ENCODE results near the gene LHX8. TPM values are rescaled to one million over a fixed set of nuclear protein-coding genes. Genes with fewer than 3 reads are reported as not detected.

The LHX8 gene
- total and polyA plus RNA-seq, 10 of the 15 experiments (the other 5 are each of a cell fraction or from before 2014, with no cell fraction given), result not detected

- no TSS peak for BruUV-seq (replicated peaks)
- POLR2A ChIA-PET, result no interaction called here
- FAIRE-seq (no peak), DNase-seq (ENCODE audit: low read depth, low spot score) (no peak), ATAC-seq (no peak)
- Histone ChIP-seq H3K4me3 (no peak overlapping the region), H3K79me2 (ENCODE audit: control insufficient read depth, insufficient read depth, low read length) (no peaks in the 10 kb centered on the region), H3K9me3 (replicated peaks; ENCODE audit: control insufficient read depth, insufficient read depth, low read length) (no peaks in the 10 kb centered on the region; the same call in 2 of the 3 replicates), H3K27me3 (replicated peaks in 1 of 2; ENCODE audit: control insufficient read depth in 2 of 2, insufficient read depth in 2 of 2, low read length in 1 of 2) (peaks cover 14 to 44% of the 10 kb centered on the region in 2 experiments), H2AFZ (ENCODE audit: control insufficient read depth, low read depth, low read length) (no peak overlapping the region), H3K27ac (ENCODE audit: control insufficient read depth, insufficient read depth) (no peak overlapping the region), H3K9ac (ENCODE audit: control insufficient read depth, insufficient read depth, low read length) (no peak overlapping the region), H4K20me1 (ENCODE audit: control insufficient read depth, insufficient read depth) (no peaks in the 10 kb centered on the region), H3K4me2 (ENCODE audit: control insufficient read depth, insufficient read depth) (peak overlapping the region; percentile 57), H3K4me1 (ENCODE audit: control insufficient read depth, insufficient read depth, low read length) (no peaks in the 10 kb centered on the region), H3K36me3 (ENCODE audit: control insufficient read depth in 2 of 2, insufficient read depth in 2 of 2, low read length in 1 of 2) (no peaks in the 10 kb centered on the region)
- 3% methylated on average over 23 of the region's 23 CpGs for WGBS (ENCODE audit: insufficient coverage, insufficient replicate concordance, low lambda C conversion rate, missing lambda C conversion rate)
- in situ Hi-C loops (cut with MboI) (no loop called here), intact Hi-C loops (cut with micrococcal nuclease; ENCODE audit: unreplicated experiment) (no loop called here)
- SMC1A ChIA-PET (ENCODE audit: uncharacterized antibody, unreplicated experiment), result interaction anchor here (0.6 kb wide), 1 partner anchor 152 kb away, joined by 3 read pairs; no protein-coding TSS in a partner anchor
- RAD21 ChIA-PET (ENCODE audit: unreplicated experiment), result no interaction called here
- no peak for TF ChIP-seq CEBPB (IDR thresholded peaks at IDR 0.05; ENCODE audit: borderline replicate concordance in 1 of 2, low read depth in 2 of 2, low read length in 2 of 2)
- TF ChIP-seq MYC (IDR thresholded peaks at IDR 0.05; ENCODE audit: insufficient read depth, insufficient read length, insufficient replicate concordance, low read length, severe bottlenecking), result no peak
- CTCF ChIA-PET, result interaction anchor here (1.0 kb wide), 1 partner anchor 363 kb away, joined by 3 read pairs; no protein-coding TSS in a partner anchor
These were observed 1.5 kb downstream of the LHX8 start for GRCh38 chr1:75135573-75136194.

DNA sequence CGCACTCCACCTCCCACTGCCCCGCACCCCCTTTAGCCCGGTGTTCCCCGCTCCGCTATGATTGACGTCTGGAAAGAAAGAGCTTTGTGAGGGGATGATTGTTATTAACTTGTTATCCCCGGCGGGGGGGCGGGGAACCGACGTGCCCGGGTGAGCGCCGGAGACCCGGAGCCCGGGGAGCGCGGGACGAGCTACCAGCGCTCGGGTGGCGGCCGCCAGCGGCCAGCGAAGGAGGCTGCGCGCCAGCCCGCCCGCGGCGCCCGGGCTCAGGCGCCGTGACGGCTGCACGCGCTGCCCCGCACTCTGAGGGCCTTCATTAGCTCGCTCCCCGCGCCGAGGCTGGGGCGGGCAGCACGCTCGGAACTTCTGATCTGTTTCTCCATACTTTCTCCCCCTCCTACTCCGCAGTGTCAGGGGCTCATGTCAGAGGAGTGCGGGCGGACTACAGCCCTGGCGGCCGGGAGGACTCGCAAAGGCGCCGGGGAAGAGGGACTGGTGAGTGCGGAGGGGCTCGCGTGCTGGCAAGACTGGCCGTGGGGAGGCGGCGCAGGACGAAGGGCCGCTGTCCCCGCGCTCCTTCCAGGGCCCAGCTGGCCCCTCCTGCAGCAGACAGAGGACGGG lies 2.1 kb downstream of the LHX8 start:
- POLR2A ChIA-PET, result no interaction called here
- H3K4me2 ChIP-seq (ENCODE audit: control insufficient read depth, insufficient read depth), result no peak overlapping the region
- no peaks in the 10 kb centered on the region; the same call in 2 of the 3 replicates for H3K9me3 ChIP-seq (replicated peaks; ENCODE audit: control insufficient read depth, insufficient read depth, low read length)
- FAIRE-seq, result no peak
- no TSS peak for BruUV-seq (replicated peaks)
- no peak overlapping the region for H3K4me3 ChIP-seq
- ATAC-seq, result no peak
- RAD21 ChIA-PET (ENCODE audit: unreplicated experiment), result no interaction called here
- 4% methylated on average over 48 of the region's 64 CpGs for WGBS (ENCODE audit: insufficient coverage, insufficient replicate concordance, low lambda C conversion rate, missing lambda C conversion rate)
- no peaks in the 10 kb centered on the region for H3K4me1 ChIP-seq (ENCODE audit: control insufficient read depth, insufficient read depth, low read length)
- in situ Hi-C loops (cut with MboI) (no loop called here), intact Hi-C loops (cut with micrococcal nuclease; ENCODE audit: unreplicated experiment) (no loop called here)
- CTCF ChIA-PET, result no interaction called here
- no peaks in the 10 kb centered on the region for H3K36me3 ChIP-seq (ENCODE audit: control insufficient read depth in 2 of 2, insufficient read depth in 2 of 2, low read length in 1 of 2)
- no peak overlapping the region for H2AFZ ChIP-seq (ENCODE audit: control insufficient read depth, low read depth, low read length)
- H4K20me1 ChIP-seq (ENCODE audit: control insufficient read depth, insufficient read depth), result no peaks in the 10 kb centered on the region
- SMC1A ChIA-PET (ENCODE audit: uncharacterized antibody, unreplicated experiment), result interaction anchor here (0.6 kb wide), 1 partner anchor 151 kb away, joined by 3 read pairs; no protein-coding TSS in a partner anchor
- H3K27me3 ChIP-seq (replicated peaks in 1 of 2; ENCODE audit: control insufficient read depth in 2 of 2, insufficient read depth in 2 of 2, low read length in 1 of 2), result peaks cover 9 to 39% of the 10 kb centered on the region in 2 experiments
- H3K9ac ChIP-seq (ENCODE audit: control insufficient read depth, insufficient read depth, low read length), result no peak overlapping the region
- DNase-seq (ENCODE audit: low read depth, low spot score), result no peak
- H3K79me2 ChIP-seq (ENCODE audit: control insufficient read depth, insufficient read depth, low read length), result no peaks in the 10 kb centered on the region
- TF ChIP-seq SUZ12 (IDR thresholded peaks at IDR 0.05; ENCODE audit: unreplicated experiment), result peak; percentile 79
- TF ChIP-seq ZNF274 (IDR thresholded peaks at IDR 0.05; ENCODE audit: insufficient read depth, insufficient read length), result no peak
- no peak overlapping the region for H3K27ac ChIP-seq (ENCODE audit: control insufficient read depth, insufficient read depth)
